ENCODE data around the gene BLOC1S4.

DNA sequence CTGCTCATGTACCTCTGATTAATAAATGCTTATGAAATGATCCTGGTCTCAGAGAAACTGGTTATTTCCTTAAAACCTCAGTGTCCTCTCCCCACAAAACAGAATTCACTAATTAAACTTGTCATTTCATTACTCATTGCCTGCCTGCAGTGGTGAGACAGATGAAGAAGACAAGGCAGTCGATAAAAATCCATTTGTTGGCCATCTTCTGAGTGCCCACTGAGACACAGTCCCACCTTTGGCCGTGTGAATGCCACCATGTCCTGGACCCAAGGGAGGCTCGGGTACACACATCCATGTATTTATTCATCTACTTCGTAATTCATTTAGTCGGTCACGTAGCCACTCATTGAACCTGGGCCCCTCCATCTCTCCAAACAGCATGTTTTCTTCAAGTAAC, 18.8 kb upstream of the BLOC1S4 start:
- TF ChIP-seq, protein P1, sequence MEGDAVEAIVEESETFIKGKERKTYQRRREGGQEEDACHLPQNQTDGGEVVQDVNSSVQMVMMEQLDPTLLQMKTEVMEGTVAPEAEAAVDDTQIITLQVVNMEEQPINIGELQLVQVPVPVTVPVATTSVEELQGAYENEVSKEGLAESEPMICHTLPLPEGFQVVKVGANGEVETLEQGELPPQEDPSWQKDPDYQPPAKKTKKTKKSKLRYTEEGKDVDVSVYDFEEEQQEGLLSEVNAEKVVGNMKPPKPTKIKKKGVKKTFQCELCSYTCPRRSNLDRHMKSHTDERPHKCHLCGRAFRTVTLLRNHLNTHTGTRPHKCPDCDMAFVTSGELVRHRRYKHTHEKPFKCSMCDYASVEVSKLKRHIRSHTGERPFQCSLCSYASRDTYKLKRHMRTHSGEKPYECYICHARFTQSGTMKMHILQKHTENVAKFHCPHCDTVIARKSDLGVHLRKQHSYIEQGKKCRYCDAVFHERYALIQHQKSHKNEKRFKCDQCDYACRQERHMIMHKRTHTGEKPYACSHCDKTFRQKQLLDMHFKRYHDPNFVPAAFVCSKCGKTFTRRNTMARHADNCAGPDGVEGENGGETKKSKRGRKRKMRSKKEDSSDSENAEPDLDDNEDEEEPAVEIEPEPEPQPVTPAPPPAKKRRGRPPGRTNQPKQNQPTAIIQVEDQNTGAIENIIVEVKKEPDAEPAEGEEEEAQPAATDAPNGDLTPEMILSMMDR (IDR thresholded peaks at IDR 0.05; ENCODE audit: insufficient read depth, low read length, poor library complexity, severe bottlenecking) = no peak
- TF ChIP-seq EZH2phosphoT487 (conservative IDR thresholded peaks at IDR 0.05; ENCODE audit: low read length) = no peak

Measured in SU-DHL-6 (cell line).